ENCODE data around the gene BAIAP2. TPM values are rescaled to one million over a fixed set of nuclear protein-coding genes. Genes with fewer than 3 reads are reported as not detected.

BAIAP2 gene
- polyA plus RNA-seq, 1 donor from 2014 or later, result 17.5 TPM

DNA sequence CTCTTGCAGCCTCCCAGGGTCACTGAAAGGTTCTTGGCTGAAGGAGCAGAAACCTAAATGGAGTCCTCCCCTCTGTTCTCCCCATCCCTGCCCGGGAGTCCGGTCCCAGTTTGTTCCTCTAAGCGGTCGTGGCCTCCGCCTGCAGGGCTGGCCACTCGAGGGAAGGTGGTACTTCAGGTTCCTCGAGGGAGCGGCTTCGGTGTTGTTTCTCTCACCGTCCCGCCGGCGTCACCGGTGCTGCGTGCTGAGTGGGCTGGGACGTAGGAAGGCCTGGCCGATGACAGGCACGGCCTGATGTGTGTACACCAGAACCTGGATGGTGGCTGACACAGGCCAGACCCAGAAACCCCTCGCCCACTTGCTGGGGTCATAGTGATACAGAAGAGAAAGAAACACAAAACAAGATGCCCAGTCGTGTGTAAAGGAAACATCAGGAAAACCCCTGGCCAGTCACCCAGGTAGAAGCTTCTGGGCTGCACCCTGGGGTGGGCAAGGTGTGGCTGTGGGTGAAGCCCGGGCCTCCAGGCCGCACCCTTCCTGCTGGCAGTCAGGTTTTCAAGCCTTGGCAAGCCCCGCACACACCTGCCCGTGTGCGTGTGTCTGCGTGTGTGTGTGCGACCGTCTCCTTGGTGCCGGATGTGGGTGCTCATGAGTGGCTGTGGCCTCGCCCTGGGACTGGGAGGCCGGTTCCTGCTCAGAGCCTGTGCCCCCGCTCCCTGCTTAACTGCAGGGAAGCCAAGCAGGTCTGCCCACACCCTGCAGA lies 52.0 kb downstream of the BAIAP2 start:
- Histone ChIP-seq H3K36me3 (ENCODE audit: insufficient read depth, low read length) (no peaks in the 10 kb centered on the region), H3K27ac (ENCODE audit: low read length) (no peak overlapping the region), H2AFZ (ENCODE audit: low read depth, low read length) (no peak overlapping the region), H3K9me3 (ENCODE audit: low read length) (no peaks in the 10 kb centered on the region), H3K4me2 (ENCODE audit: low read length) (no peak overlapping the region), H3K4me3 (ENCODE audit: low read length) (no peak overlapping the region), H3K9me2 (ENCODE audit: insufficient read depth, low read length) (no peaks in the 10 kb centered on the region), H3K79me2 (replicated peaks; ENCODE audit: insufficient read depth, low read length) (no peaks in the 10 kb centered on the region), H3K27me3 (ENCODE audit: insufficient read depth, low read depth, low read length) (no peaks in the 10 kb centered on the region), H4K20me1 (ENCODE audit: insufficient read depth) (no peaks in the 10 kb centered on the region), H3F3A (ENCODE audit: insufficient read depth, low read length, poor library complexity, severe bottlenecking) (no peaks in the 10 kb centered on the region), H3K9ac (ENCODE audit: low read length) (no peak overlapping the region)
- TF ChIP-seq, protein P1, sequence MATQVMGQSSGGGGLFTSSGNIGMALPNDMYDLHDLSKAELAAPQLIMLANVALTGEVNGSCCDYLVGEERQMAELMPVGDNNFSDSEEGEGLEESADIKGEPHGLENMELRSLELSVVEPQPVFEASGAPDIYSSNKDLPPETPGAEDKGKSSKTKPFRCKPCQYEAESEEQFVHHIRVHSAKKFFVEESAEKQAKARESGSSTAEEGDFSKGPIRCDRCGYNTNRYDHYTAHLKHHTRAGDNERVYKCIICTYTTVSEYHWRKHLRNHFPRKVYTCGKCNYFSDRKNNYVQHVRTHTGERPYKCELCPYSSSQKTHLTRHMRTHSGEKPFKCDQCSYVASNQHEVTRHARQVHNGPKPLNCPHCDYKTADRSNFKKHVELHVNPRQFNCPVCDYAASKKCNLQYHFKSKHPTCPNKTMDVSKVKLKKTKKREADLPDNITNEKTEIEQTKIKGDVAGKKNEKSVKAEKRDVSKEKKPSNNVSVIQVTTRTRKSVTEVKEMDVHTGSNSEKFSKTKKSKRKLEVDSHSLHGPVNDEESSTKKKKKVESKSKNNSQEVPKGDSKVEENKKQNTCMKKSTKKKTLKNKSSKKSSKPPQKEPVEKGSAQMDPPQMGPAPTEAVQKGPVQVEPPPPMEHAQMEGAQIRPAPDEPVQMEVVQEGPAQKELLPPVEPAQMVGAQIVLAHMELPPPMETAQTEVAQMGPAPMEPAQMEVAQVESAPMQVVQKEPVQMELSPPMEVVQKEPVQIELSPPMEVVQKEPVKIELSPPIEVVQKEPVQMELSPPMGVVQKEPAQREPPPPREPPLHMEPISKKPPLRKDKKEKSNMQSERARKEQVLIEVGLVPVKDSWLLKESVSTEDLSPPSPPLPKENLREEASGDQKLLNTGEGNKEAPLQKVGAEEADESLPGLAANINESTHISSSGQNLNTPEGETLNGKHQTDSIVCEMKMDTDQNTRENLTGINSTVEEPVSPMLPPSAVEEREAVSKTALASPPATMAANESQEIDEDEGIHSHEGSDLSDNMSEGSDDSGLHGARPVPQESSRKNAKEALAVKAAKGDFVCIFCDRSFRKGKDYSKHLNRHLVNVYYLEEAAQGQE (IDR thresholded peaks at IDR 0.05; ENCODE audit: borderline replicate concordance), result no peak
- TF ChIP-seq SMC3 (conservative IDR thresholded peaks at IDR 0.05; ENCODE audit: poor library complexity), result no peak
- TF ChIP-seq RAD21 (conservative IDR thresholded peaks at IDR 0.05), result no peak
- no peak for TF ChIP-seq EP300 (conservative IDR thresholded peaks at IDR 0.05; ENCODE audit: poor library complexity, severe bottlenecking)
- TF ChIP-seq POLR2AphosphoS5 (IDR thresholded peaks at IDR 0.05), result no peak
- TF ChIP-seq CTCF (IDR thresholded peaks at IDR 0.05; ENCODE audit: poor library complexity, severe bottlenecking), result no peak
- no peak for TF ChIP-seq TAF1 (IDR thresholded peaks at IDR 0.05; ENCODE audit: low read depth)
- TF ChIP-seq MXI1 (conservative IDR thresholded peaks at IDR 0.05; ENCODE audit: poor library complexity, severe bottlenecking), result no peak
- no peak for TF ChIP-seq EZH2 (IDR thresholded peaks at IDR 0.05; ENCODE audit: borderline replicate concordance, insufficient read depth, low read length, poor library complexity, severe bottlenecking)

- Histone ChIP-seq H3K36me3 (ENCODE audit: insufficient read depth, low read length) (no peaks in the 10 kb centered on the region), H4K20me1 (ENCODE audit: insufficient read depth) (no peaks in the 10 kb centered on the region), H3K27me3 (ENCODE audit: insufficient read depth, low read depth, low read length) (no peaks in the 10 kb centered on the region), H3K27ac (ENCODE audit: low read length) (no peak overlapping the region), H2AFZ (ENCODE audit: low read depth, low read length) (no peak overlapping the region), H3K4me2 (ENCODE audit: low read length) (no peak overlapping the region), H3K9me2 (ENCODE audit: insufficient read depth, low read length) (no peaks in the 10 kb centered on the region), H3F3A (ENCODE audit: insufficient read depth, low read length, poor library complexity, severe bottlenecking) (peaks cover 7% of the 10 kb centered on the region), H3K9me3 (ENCODE audit: low read length) (no peaks in the 10 kb centered on the region), H3K79me2 (replicated peaks; ENCODE audit: insufficient read depth, low read length) (no peaks in the 10 kb centered on the region), H3K4me3 (ENCODE audit: low read length) (no peak overlapping the region), H3K9ac (ENCODE audit: low read length) (no peak overlapping the region)
- no peak for TF ChIP-seq MXI1 (conservative IDR thresholded peaks at IDR 0.05; ENCODE audit: poor library complexity, severe bottlenecking)
- TF ChIP-seq EZH2 (IDR thresholded peaks at IDR 0.05; ENCODE audit: borderline replicate concordance, insufficient read depth, low read length, poor library complexity, severe bottlenecking), result no peak
- TF ChIP-seq EP300 (conservative IDR thresholded peaks at IDR 0.05; ENCODE audit: poor library complexity, severe bottlenecking), result no peak
- TF ChIP-seq TAF1 (IDR thresholded peaks at IDR 0.05; ENCODE audit: low read depth), result no peak
- TF ChIP-seq SMC3 (conservative IDR thresholded peaks at IDR 0.05; ENCODE audit: poor library complexity), result no peak
- TF ChIP-seq POLR2AphosphoS5 (IDR thresholded peaks at IDR 0.05), result no peak
- no peak for TF ChIP-seq CTCF (IDR thresholded peaks at IDR 0.05; ENCODE audit: poor library complexity, severe bottlenecking)
These were observed 55.6 kb downstream of the BAIAP2 start for GRCh38 chr17:81090361-81091136.
